22Rv1 (cell line): ENCODE results near the gene NUDT10.
"Not testable (repeated sequence)": the region's sequence is repeated elsewhere in the genome, so short reads cannot be mapped to it uniquely, and the experiment has no call there.

Experiments
- H3K27ac ChIP-seq: fragments of 450-650 bp; 2 replicates; pipeline ENCODE4 v1.5.1; 2017
- ZFX ChIP-seq: fragments of 450-650 bp; IDR thresholded peaks from 2 replicates; pipeline ENCODE4 v1.6.1; 2017; ENCODE audit warnings: antibody characterized with exemption, borderline replicate concordance
- TF ChIP-seq, protein P1 (sequence below): fragments of 450-650 bp; IDR thresholded peaks from 2 replicates; pipeline ENCODE4 v1.5.1; 2017; ENCODE audit warnings: mild to moderate bottlenecking

Gene NUDT10

GRCh38 chrX:51332188-51332942 is at the start of gene NUDT10:
Gene NUDT10, plus strand, starts transcription at chrX:51332822. Its CDS starts 144 bp downstream, at chrX:51332966.
- no peak within 1 kb of the TSS for H3K27ac ChIP-seq

DNA sequence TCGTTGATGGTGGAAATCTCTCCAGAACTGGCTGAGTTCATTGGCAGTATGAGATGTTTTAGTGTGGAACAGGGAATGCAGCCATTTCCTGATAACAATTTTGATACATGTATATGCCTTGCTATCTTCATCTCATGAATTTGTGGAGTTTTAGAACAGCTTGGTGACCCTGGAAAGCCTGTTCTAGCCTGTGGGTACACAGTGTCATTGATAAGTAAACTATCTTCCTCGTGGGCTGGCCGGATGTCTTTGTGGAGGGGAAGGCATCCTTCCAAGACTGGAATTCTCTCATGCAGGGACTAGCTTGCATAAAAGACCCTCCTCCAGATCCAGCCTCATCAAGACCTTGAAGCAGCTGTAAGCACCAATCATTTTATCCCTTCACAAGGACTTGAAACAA is 40.2 kb upstream of the NUDT10 start:
- TF ChIP-seq ZFX: no peak
- TF ChIP-seq, protein P1, sequence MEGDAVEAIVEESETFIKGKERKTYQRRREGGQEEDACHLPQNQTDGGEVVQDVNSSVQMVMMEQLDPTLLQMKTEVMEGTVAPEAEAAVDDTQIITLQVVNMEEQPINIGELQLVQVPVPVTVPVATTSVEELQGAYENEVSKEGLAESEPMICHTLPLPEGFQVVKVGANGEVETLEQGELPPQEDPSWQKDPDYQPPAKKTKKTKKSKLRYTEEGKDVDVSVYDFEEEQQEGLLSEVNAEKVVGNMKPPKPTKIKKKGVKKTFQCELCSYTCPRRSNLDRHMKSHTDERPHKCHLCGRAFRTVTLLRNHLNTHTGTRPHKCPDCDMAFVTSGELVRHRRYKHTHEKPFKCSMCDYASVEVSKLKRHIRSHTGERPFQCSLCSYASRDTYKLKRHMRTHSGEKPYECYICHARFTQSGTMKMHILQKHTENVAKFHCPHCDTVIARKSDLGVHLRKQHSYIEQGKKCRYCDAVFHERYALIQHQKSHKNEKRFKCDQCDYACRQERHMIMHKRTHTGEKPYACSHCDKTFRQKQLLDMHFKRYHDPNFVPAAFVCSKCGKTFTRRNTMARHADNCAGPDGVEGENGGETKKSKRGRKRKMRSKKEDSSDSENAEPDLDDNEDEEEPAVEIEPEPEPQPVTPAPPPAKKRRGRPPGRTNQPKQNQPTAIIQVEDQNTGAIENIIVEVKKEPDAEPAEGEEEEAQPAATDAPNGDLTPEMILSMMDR: no peak
- no peak overlapping the region for H3K27ac ChIP-seq

More at GRCh38 chrX:51332188-51332942, at the start of gene NUDT10:
- TF ChIP-seq, protein P1: no peak
- TF ChIP-seq ZFX: no peak

DNA sequence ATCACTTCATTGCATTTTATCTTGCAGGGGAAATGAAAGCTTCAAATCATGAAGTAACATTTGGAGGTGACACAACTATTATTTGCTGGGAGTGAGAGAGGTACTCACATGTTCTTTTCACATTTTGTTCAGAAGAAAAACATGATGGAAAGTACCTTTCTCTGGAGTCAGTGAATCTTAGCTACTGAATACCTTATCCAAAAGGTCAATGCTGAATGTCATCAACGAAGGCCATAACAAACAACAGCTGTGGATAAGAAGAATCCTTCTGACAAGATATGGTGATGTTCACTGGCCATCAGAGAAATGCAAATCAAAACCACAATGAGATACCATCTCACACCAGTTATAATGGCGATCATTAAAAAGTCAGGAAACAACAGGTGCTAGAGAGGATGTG is 36.5 kb upstream of the NUDT10 start:
- TF ChIP-seq, protein P1: no peak
- TF ChIP-seq ZFX: no peak

GRCh38 chrX:51316271-51316670 is 16.4 kb upstream of the NUDT10 start:
- no peak for TF ChIP-seq ZFX
- TF ChIP-seq, protein P1: no peak

More for the DNA sequence above, 36.5 kb upstream of the NUDT10 start:
- no peak overlapping the region for H3K27ac ChIP-seq

GRCh38 chrX:51332943-51333785 is 542 bp downstream of the NUDT10 start:
- not testable (repeated sequence) for H3K27ac ChIP-seq

More at GRCh38 chrX:51316271-51316670, 16.4 kb upstream of the NUDT10 start:
- no peak overlapping the region for H3K27ac ChIP-seq

GRCh38 chrX:51334276-51334675 is 1.7 kb downstream of the NUDT10 start:
- TF ChIP-seq, protein P1: no peak
- no peak for TF ChIP-seq ZFX
- H3K27ac ChIP-seq: no peak overlapping the region

DNA sequence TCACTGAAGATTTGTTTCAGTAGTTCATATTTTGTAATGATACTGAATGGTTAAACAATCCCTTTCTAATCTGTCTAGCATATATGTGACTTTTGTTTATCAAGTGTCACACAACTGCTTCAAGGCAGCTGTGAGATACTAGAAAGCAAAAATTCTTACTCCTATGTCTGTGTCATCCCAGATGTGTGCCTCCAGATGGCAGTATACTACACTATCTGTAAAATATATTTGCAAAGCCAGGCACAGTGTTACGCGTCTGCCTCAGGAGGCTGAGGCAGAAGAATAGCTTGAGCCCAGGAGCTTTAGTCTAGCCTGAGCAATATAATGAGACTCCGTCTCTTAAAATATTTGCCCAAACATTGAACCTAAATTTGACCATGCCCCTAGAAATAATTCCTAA is 4.0 kb downstream of the NUDT10 start:
- TF ChIP-seq, protein P1: peak; percentile 46
- no peak for TF ChIP-seq ZFX
- H3K27ac ChIP-seq: no peak overlapping the region
